ENCODE measurements around the gene AFF3. TPM values are rescaled to one million over a fixed set of nuclear protein-coding genes. Genes with fewer than 3 reads are reported as not detected.
"Not testable (repeated sequence)": the region's sequence is repeated elsewhere in the genome, so short reads cannot be mapped to it uniquely, and the experiment has no call there.

Gene AFF3
- total RNA-seq, 2 experiments from 2014 or later, result 5.6 TPM

- ChIA-PET POLR2A (no interaction called here), CTCF (no interaction called here)
- Mint-ChIP-seq H3K4me1 (no peaks in the 10 kb centered on the region), H3K27me3 (no peaks in the 10 kb centered on the region), H3K9me3 (ENCODE audit: low read depth) (no peaks in the 10 kb centered on the region), H3K4me3 (no peak overlapping the region), H3K27ac (no peak overlapping the region), H3K36me3 (ENCODE audit: low read depth) (peaks cover 2% of the 10 kb centered on the region)
- no peak for DNase-seq
- intact Hi-C loops (cut with DNase I, micrococcal nuclease), result no loop called here
- ATAC-seq, result no peak
Observed at GRCh38 chr2:99956232-99957030, 186.0 kb downstream of the AFF3 start.

GRCh38 chr2:99953750-99954149, 188.6 kb downstream of the AFF3 start:
- no peak for ATAC-seq
- Mint-ChIP-seq H3K27me3 (no peaks in the 10 kb centered on the region), H3K9me3 (ENCODE audit: low read depth) (no peaks in the 10 kb centered on the region), H3K27ac (no peak overlapping the region), H3K4me3 (no peak overlapping the region), H3K36me3 (ENCODE audit: low read depth) (peaks cover 2% of the 10 kb centered on the region), H3K4me1 (no peaks in the 10 kb centered on the region)
- ChIA-PET CTCF (no interaction called here), POLR2A (no interaction called here)
- intact Hi-C loops (cut with DNase I, micrococcal nuclease), result no loop called here
- no peak for DNase-seq

DNA sequence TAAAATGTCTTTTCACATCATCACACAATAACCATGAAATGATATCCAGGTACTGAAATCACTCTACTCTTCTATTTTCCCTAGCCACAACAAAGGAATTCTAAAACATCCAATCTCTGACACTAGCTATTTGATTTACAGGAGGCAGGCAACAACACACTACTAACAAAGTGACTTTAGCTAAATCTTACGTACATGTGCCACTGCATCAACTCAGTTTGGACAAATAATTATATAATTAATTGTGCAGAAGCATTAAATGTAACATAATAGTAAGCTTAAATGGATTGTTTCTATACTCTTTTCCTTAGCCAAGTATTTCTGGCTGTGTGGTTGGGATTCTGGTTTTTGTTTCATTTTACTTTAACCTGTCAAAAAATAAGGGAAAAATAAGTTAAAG, 192.4 kb downstream of the AFF3 start:
- H3K27ac Mint-ChIP-seq, result no peak overlapping the region
- ChIA-PET POLR2A (no interaction called here), CTCF (interaction anchor here (0.9 kb wide), 1 partner anchor 63 kb away, joined by 3 read pairs; no protein-coding TSS in a partner anchor)
- ATAC-seq (no peak), DNase-seq (no peak)
- no peaks in the 10 kb centered on the region for H3K36me3 Mint-ChIP-seq (ENCODE audit: low read depth)
- no peaks in the 10 kb centered on the region for H3K27me3 Mint-ChIP-seq
- H3K9me3 Mint-ChIP-seq (ENCODE audit: low read depth), result no peaks in the 10 kb centered on the region
- no peaks in the 10 kb centered on the region for H3K4me1 Mint-ChIP-seq
- no peak overlapping the region for H3K4me3 Mint-ChIP-seq
- intact Hi-C loops (cut with DNase I, micrococcal nuclease), result no loop called here

GRCh38 chr2:99949530-99949929, 192.9 kb downstream of the AFF3 start:
- Mint-ChIP-seq H3K4me1 (no peaks in the 10 kb centered on the region), H3K27me3 (no peaks in the 10 kb centered on the region), H3K9me3 (ENCODE audit: low read depth) (no peaks in the 10 kb centered on the region), H3K4me3 (no peak overlapping the region), H3K27ac (no peak overlapping the region), H3K36me3 (ENCODE audit: low read depth) (no peaks in the 10 kb centered on the region)
- POLR2A ChIA-PET, result no interaction called here
- no peak for ATAC-seq
- intact Hi-C loops (cut with DNase I, micrococcal nuclease), result no loop called here
- CTCF ChIA-PET, result interaction anchor here (0.9 kb wide), 1 partner anchor 63 kb away, joined by 3 read pairs; no protein-coding TSS in a partner anchor
- DNase-seq, result no peak

DNA sequence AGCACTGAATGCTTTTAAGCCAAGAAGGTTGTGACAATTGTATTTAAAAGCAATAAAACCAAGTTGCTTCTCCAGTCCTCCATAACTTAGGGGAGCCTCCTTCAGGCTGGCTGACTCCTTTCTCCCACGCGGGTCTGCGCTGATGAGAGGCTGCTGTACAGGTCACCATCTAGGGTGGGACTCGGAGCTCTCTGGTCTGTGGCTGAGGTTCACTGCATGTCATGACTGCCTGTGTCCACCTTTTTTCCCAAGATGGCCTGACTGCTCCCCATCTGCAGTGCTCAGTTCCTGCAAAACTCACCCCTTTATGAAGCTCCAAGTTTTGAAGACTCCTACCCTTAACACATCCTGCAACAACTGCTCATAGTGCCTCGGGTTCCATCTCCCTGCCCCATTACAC, 194.4 kb downstream of the AFF3 start:
- intact Hi-C loops (cut with DNase I, micrococcal nuclease), result no loop called here
- no peak for DNase-seq
- Mint-ChIP-seq H3K27ac (no peak overlapping the region), H3K4me1 (no peaks in the 10 kb centered on the region), H3K9me3 (ENCODE audit: low read depth) (no peaks in the 10 kb centered on the region), H3K36me3 (ENCODE audit: low read depth) (no peaks in the 10 kb centered on the region), H3K4me3 (no peak overlapping the region), H3K27me3 (no peaks in the 10 kb centered on the region)
- no peak for ATAC-seq
- ChIA-PET POLR2A (no interaction called here), CTCF (no interaction called here)

GRCh38 chr2:99947366-99947765, 195.0 kb downstream of the AFF3 start:
- POLR2A ChIA-PET; ATAC-seq; H3K27ac Mint-ChIP-seq; CTCF ChIA-PET; H3K36me3 Mint-ChIP-seq (ENCODE audit: low read depth); H3K27me3 Mint-ChIP-seq; H3K9me3 Mint-ChIP-seq (ENCODE audit: low read depth); intact Hi-C loops (cut with DNase I, micrococcal nuclease); H3K4me3 Mint-ChIP-seq; DNase-seq; H3K4me1 Mint-ChIP-seq: not testable (repeated sequence)

DNA sequence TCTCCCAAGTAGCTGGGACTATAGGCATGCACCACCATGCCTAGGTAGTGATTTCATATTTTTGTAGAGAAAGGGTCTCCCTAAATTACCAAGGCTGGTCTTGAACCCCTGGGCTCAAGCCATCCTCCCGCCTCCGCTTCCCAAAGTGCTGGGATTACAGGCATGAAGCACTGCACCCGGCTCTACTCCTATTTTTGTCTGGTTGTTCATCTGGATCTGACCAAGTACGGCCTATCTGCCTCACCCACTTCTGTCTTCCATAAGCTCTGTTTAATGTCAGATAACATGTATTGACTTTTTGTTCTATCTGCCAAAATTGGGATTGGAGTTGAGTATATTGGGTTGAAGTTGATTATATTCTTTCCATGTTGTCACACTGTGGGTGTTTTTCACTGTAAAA, 198.4 kb downstream of the AFF3 start:
- ATAC-seq, result no peak
- H3K36me3 Mint-ChIP-seq (ENCODE audit: low read depth), result no peaks in the 10 kb centered on the region
- ChIA-PET POLR2A (interaction anchor here (0.7 kb wide), 1 partner anchor 102 kb away, joined by 7 read pairs; no protein-coding TSS in a partner anchor), CTCF (no interaction called here)
- H3K4me3 Mint-ChIP-seq, result no peak overlapping the region
- DNase-seq, result no peak
- H3K27ac Mint-ChIP-seq, result no peak overlapping the region
- no peaks in the 10 kb centered on the region for H3K27me3 Mint-ChIP-seq
- H3K4me1 Mint-ChIP-seq, result no peaks in the 10 kb centered on the region
- H3K9me3 Mint-ChIP-seq (ENCODE audit: low read depth), result no peaks in the 10 kb centered on the region
- intact Hi-C loops (cut with DNase I, micrococcal nuclease), result no loop called here

GRCh38 chr2:99942561-99943347, 199.6 kb downstream of the AFF3 start:
- CTCF ChIA-PET, result interaction anchor here (1.0 kb wide), 1 partner anchor 321 kb away, joined by 3 read pairs; no protein-coding TSS in a partner anchor
- no peak overlapping the region for H3K27ac Mint-ChIP-seq
- POLR2A ChIA-PET, result interaction anchor here (0.7 kb wide), 1 partner anchor 35 kb away, joined by 14 read pairs; no protein-coding TSS in a partner anchor
- H3K9me3 Mint-ChIP-seq (ENCODE audit: low read depth), result no peaks in the 10 kb centered on the region
- no peaks in the 10 kb centered on the region for H3K36me3 Mint-ChIP-seq (ENCODE audit: low read depth)
- DNase-seq (no peak), ATAC-seq (no peak)
- no peak overlapping the region for H3K4me3 Mint-ChIP-seq
- H3K4me1 Mint-ChIP-seq, result no peaks in the 10 kb centered on the region
- no peaks in the 10 kb centered on the region for H3K27me3 Mint-ChIP-seq
- intact Hi-C loops (cut with DNase I, micrococcal nuclease), result no loop called here

DNA sequence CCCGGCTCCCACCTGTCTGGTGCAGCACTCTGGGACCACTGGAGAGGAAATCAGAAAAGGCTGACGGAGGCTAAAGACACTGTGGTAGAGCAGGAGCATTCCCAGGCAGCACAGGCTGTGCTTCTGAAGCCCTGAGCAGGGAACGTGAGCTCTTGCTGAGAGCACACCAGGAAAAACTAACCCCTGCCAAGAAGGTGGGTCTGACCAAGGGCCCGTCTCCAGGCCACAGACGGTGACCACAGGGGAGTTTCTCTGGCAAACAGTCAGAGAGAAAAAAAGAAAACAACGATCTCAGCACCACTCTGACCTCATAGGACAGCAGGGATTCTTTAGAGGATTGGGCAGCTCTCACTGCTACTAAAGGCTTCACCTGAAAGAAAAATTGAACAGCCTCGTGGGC, 201.4 kb downstream of the AFF3 start:
- Mint-ChIP-seq H3K36me3 (ENCODE audit: low read depth) (no peaks in the 10 kb centered on the region), H3K4me3 (no peak overlapping the region), H3K27me3 (no peaks in the 10 kb centered on the region), H3K27ac (no peak overlapping the region), H3K9me3 (ENCODE audit: low read depth) (no peaks in the 10 kb centered on the region), H3K4me1 (no peaks in the 10 kb centered on the region)
- POLR2A ChIA-PET, result no interaction called here
- CTCF ChIA-PET, result interaction anchor here (0.7 kb wide), 1 partner anchor 20 kb away, joined by 3 read pairs; no protein-coding TSS in a partner anchor
- DNase-seq (no peak), ATAC-seq (no peak)
- intact Hi-C loops (cut with DNase I, micrococcal nuclease), result no loop called here

DNA sequence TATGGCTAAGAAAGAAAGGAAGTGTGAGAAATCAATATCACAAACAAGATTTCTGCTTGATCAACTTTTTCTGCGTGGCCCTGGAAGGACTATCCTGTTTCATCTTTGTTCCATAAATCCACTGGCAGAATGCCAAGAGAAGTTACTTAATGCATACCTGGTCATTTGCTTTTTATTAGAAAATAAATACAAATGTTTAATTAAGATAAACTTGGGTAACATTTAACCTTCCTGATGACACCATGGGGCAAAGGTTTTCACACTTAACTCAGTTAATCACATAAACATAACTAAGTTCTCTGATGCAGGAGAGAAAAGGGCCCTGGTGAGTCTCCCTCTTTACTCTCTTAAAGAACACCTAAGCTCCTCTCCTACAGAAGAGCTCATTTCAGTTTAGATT, 203.3 kb downstream of the AFF3 start:
- ATAC-seq, result no peak

DNA sequence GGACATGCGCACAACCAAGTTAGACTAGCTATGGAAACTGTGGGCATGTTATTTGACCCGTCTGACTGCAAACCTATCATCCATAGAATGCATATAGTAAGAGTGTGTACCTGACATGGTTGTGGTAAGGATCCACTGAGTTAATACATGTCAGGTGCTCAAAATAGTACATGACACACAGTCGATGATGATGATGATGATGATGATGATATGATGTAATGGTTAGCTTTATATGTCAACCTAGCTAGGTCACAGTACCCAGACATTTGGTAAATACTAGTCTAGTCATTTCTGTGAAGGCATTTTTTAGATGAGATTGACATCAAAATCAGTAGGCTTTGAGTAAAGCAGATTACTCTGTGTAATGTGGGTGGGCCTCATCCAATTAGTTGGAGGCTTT, 204.1 kb downstream of the AFF3 start:
- ATAC-seq (no peak), DNase-seq (no peak)
- ChIA-PET CTCF (no interaction called here), POLR2A (no interaction called here)
- Mint-ChIP-seq H3K4me3 (no peak overlapping the region), H3K36me3 (ENCODE audit: low read depth) (no peaks in the 10 kb centered on the region), H3K9me3 (ENCODE audit: low read depth) (no peaks in the 10 kb centered on the region), H3K27ac (no peak overlapping the region), H3K27me3 (no peaks in the 10 kb centered on the region), H3K4me1 (peaks cover 2% of the 10 kb centered on the region)
- intact Hi-C loops (cut with DNase I, micrococcal nuclease), result no loop called here

More for the DNA sequence above, 203.3 kb downstream of the AFF3 start:
- Mint-ChIP-seq H3K9me3 (ENCODE audit: low read depth) (no peaks in the 10 kb centered on the region), H3K27ac (no peak overlapping the region), H3K27me3 (no peaks in the 10 kb centered on the region), H3K4me1 (peaks cover 2% of the 10 kb centered on the region), H3K4me3 (no peak overlapping the region), H3K36me3 (ENCODE audit: low read depth) (no peaks in the 10 kb centered on the region)
- CTCF ChIA-PET, result no interaction called here
- intact Hi-C loops (cut with DNase I, micrococcal nuclease), result no loop called here
- no peak for DNase-seq
- POLR2A ChIA-PET, result no interaction called here

- ATAC-seq, result no peak
- no peaks in the 10 kb centered on the region for H3K27me3 Mint-ChIP-seq
- no peaks in the 10 kb centered on the region for H3K36me3 Mint-ChIP-seq (ENCODE audit: low read depth)
- peaks cover 2% of the 10 kb centered on the region for H3K4me1 Mint-ChIP-seq
- intact Hi-C loops (cut with DNase I, micrococcal nuclease), result no loop called here
- POLR2A ChIA-PET, result no interaction called here
- no peaks in the 10 kb centered on the region for H3K9me3 Mint-ChIP-seq (ENCODE audit: low read depth)
- no peak for DNase-seq
- H3K4me3 Mint-ChIP-seq, result no peak overlapping the region
- no peak overlapping the region for H3K27ac Mint-ChIP-seq
- CTCF ChIA-PET, result no interaction called here
Observed at GRCh38 chr2:99936065-99936464, 206.3 kb downstream of the AFF3 start.

Data from activated CD4-positive, alpha-beta T cell treated with anti-CD3 and anti-CD28 coated beads for 36 hours (primary cell).